GM19043 (cell line): ENCODE data around the gene THSD4.

Experiments
- ATAC-seq: cut with Tn5 transposase; IDR thresholded peaks from one replicate; pipeline ENCODE4 v1.9.1; 2021; ENCODE audit warnings: low read depth; ENCODE audit not compliant: unreplicated experiment

The THSD4 gene

GRCh38 chr15:71336671-71337070, 221.4 kb downstream of the THSD4 start:
- ATAC-seq = no peak

- ATAC-seq = no peak
Measured at GRCh38 chr15:71337197-71337845, 222.1 kb downstream of the THSD4 start.

- ATAC-seq = no peak
Measured at GRCh38 chr15:71338265-71338664, 223.0 kb downstream of the THSD4 start.

GRCh38 chr15:71338827-71339542, 223.7 kb downstream of the THSD4 start:
- ATAC-seq = no peak

- ATAC-seq = no peak
Measured at GRCh38 chr15:71341811-71342550, 226.7 kb downstream of the THSD4 start.

- ATAC-seq = no peak
Measured at GRCh38 chr15:71342658-71343057, 227.4 kb downstream of the THSD4 start.

- ATAC-seq = no peak
Measured at GRCh38 chr15:71344316-71344715, 229.0 kb downstream of the THSD4 start.

DNA sequence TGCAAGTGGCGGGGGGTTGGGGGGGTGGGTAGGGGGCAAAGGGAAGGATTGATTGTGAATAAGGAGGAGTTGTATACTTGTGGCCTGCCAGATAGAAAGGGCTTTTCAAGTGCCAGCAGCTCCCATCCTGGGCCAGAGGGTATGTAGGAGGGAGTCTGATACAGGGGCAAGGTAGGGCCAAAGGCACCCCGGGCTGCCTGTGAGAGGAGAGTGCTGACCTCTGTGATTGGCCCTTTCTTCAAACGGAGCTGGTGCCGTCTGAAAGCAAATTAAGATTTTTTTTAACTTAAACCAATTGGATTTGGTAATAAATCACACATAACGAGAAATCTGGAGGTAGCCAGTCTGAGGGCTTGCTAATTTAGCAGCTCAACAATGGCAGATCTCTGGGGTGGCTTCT, 229.9 kb downstream of the THSD4 start:
- ATAC-seq = no peak

- no peak for ATAC-seq
Measured at GRCh38 chr15:71346464-71346863, 231.2 kb downstream of the THSD4 start.

- ATAC-seq = no peak
Measured at GRCh38 chr15:71348597-71348996, 233.3 kb downstream of the THSD4 start.

DNA sequence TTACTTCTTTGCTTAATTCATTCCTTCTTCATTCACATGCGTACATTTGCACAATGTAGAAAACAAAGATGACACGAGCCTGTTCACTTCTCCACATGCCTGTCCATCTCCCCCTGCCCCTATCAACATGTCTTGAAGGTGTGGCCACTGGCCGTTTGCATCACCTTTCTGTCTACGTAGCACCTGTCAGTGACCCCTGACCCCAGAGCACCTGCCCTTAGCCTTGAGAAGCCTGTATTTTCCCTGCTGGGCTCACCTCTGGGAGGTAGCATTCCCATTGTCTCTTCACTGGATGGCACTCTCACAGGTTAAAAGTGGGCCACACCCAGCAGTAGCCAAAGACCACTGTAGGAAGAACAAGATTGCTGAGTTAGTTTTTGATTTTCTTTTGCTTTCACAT, 234.1 kb downstream of the THSD4 start:
- no peak for ATAC-seq

- ATAC-seq = no peak
Measured at GRCh38 chr15:71349736-71350526, 234.7 kb downstream of the THSD4 start.

DNA sequence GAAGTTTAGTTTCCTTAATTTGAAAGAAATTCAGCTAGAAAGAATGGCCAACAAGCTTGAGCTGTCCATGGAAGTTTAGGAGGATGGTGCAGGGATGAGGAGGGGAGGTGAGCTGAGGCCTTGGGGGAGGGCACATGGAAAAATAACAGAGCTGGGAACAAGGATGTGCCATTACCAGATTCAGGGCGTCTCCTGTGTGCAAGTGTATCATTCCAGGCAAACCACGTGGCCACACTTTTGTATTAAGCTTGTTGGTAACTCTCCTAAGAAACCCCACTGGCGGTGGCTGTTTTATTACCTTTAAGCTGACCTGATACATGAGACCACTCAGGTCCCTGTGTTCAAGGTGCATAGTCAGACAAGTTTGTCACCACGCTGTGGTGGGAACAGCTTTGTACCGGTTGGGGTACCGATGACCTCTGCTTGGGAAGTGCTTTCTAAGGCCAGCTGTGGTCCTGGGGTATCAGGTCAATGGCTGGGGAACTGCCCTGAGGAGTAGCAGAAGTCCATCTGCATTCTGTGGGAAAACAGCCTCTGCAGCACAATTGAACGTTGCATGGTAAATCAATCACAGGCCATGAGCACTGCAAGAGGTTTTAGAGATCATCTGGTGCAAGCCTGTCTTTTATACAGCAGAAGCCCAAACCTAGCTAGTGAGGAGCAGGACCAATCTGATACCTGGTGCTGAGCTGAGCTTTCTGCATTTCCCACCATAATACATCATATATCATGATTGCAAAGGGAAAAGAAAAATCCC, 235.5 kb downstream of the THSD4 start:
- ATAC-seq = no peak

GRCh38 chr15:71352125-71352524, 236.9 kb downstream of the THSD4 start:
- ATAC-seq = no peak

GRCh38 chr15:71352765-71353164, 237.5 kb downstream of the THSD4 start:
- ATAC-seq = no peak

DNA sequence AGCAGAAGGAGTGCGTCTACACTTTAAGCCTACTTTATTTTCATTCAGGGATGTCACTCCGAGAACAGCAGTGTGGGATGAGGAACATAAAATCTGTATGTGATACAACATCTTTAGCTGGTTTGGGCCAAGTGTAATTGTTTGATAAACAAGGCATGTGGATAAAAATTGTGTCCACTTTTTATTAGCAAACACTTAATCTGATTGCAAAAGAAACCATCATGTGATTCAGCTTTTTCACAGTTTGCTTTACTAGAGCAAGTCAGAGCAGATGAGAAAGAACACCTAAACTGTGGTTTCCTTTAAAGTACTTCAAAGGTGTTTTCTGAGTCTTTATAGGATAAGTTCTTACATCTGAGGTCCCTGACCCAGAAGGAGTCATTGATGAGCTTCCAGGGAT, 237.9 kb downstream of the THSD4 start:
- no peak for ATAC-seq

- ATAC-seq = no peak
Measured at GRCh38 chr15:71355268-71355667, 240.0 kb downstream of the THSD4 start.

- ATAC-seq = no peak
Measured at GRCh38 chr15:71357321-71357732, 242.1 kb downstream of the THSD4 start.

- ATAC-seq = no peak
Measured at GRCh38 chr15:71357967-71358366, 242.7 kb downstream of the THSD4 start.

- ATAC-seq = no peak
Measured at GRCh38 chr15:71359246-71359645, 244.0 kb downstream of the THSD4 start.
